ENCODE measurements around the gene ZNF557. TPM values are rescaled to one million over a fixed set of nuclear protein-coding genes. Genes with fewer than 3 reads are reported as not detected.
"Not testable (repeated sequence)": the region's sequence is repeated elsewhere in the genome, so short reads cannot be mapped to it uniquely, and the experiment has no call there.

Gene ZNF557
- total RNA-seq, result 10 to 100 TPM; 13.3 to 13.5 TPM

GRCh38 chr19:7069042-7069903 lies at the start of gene ZNF557:
TSS of gene ZNF557 (plus strand) at chr19:7069703. CDS start at chr19:7075075, 5,372 bp downstream.
- DNase-seq (peak; percentile 100), ATAC-seq (peak; percentile 97)
- H3K36me3 Mint-ChIP-seq, result peaks cover 33% of the 10 kb centered on the region
- peak within 1 kb of the TSS; percentile 94 for H3K4me3 Mint-ChIP-seq
- H3K9me3 Mint-ChIP-seq (ENCODE audit: low read depth), result peaks cover 5% of the 10 kb centered on the region
- H3K27ac Mint-ChIP-seq, result peak within 1 kb of the TSS; percentile 75
- H3K4me1 Mint-ChIP-seq, result peaks cover 22% of the 10 kb centered on the region
- H3K27me3 Mint-ChIP-seq, result no peaks in the 10 kb centered on the region
- CTCF ChIA-PET, result interaction anchor here (0.5 to 2.7 kb wide), 7 partner anchors 12 to 280 kb away, joined by 3 to 11 read pairs (median 3); no protein-coding TSS in a partner anchor

- ATAC-seq; H3K4me1 Mint-ChIP-seq; DNase-seq; H3K9me3 Mint-ChIP-seq (ENCODE audit: low read depth); H3K27me3 Mint-ChIP-seq; CTCF ChIA-PET; H3K36me3 Mint-ChIP-seq; H3K27ac Mint-ChIP-seq; H3K4me3 Mint-ChIP-seq: not testable (repeated sequence)
Observed at GRCh38 chr19:7021331-7021730, 48.2 kb upstream of the ZNF557 start, which contains the start of gene MBD3L2B. TSS of gene MBD3L2B (minus strand) at chr19:7021431. CDS start at chr19:7021397, 34 bp downstream.

- CTCF ChIA-PET; ATAC-seq; H3K27me3 Mint-ChIP-seq; H3K4me1 Mint-ChIP-seq; H3K4me3 Mint-ChIP-seq; H3K9me3 Mint-ChIP-seq (ENCODE audit: low read depth); H3K27ac Mint-ChIP-seq; DNase-seq; H3K36me3 Mint-ChIP-seq: not testable (repeated sequence)
Observed at GRCh38 chr19:7028790-7029189, 40.7 kb upstream of the ZNF557 start.

- H3K4me3 Mint-ChIP-seq; H3K27me3 Mint-ChIP-seq; H3K9me3 Mint-ChIP-seq (ENCODE audit: low read depth); H3K36me3 Mint-ChIP-seq; ATAC-seq; CTCF ChIA-PET; H3K4me1 Mint-ChIP-seq; DNase-seq; H3K27ac Mint-ChIP-seq: not testable (repeated sequence)
Observed at GRCh38 chr19:7030278-7030677, 39.2 kb upstream of the ZNF557 start, which contains the start of gene MBD3L5. TSS of gene MBD3L5 (plus strand) at chr19:7030578. CDS start at chr19:7030612, 34 bp downstream.

GRCh38 chr19:7040079-7040478 lies 29.4 kb upstream of the ZNF557 start, which contains the start of gene MBD3L4:
TSS of gene MBD3L4 (minus strand) at chr19:7040179. CDS start at chr19:7040144, 35 bp downstream.
- H3K27ac Mint-ChIP-seq; DNase-seq; H3K36me3 Mint-ChIP-seq; H3K9me3 Mint-ChIP-seq (ENCODE audit: low read depth); H3K27me3 Mint-ChIP-seq; H3K4me3 Mint-ChIP-seq; CTCF ChIA-PET; H3K4me1 Mint-ChIP-seq; ATAC-seq: not testable (repeated sequence)

GRCh38 chr19:7041563-7041962 lies 27.9 kb upstream of the ZNF557 start:
- CTCF ChIA-PET; H3K27me3 Mint-ChIP-seq; H3K4me3 Mint-ChIP-seq; H3K9me3 Mint-ChIP-seq (ENCODE audit: low read depth); H3K36me3 Mint-ChIP-seq; H3K27ac Mint-ChIP-seq; H3K4me1 Mint-ChIP-seq; DNase-seq; ATAC-seq: not testable (repeated sequence)

- not testable (repeated sequence) for ATAC-seq
Observed at GRCh38 chr19:7049021-7049420, 20.5 kb upstream of the ZNF557 start, which contains the start of gene MBD3L2. TSS of gene MBD3L2 (plus strand) at chr19:7049321. CDS start at chr19:7049374, 53 bp downstream.

GRCh38 chr19:7051421-7051820 lies 18.1 kb upstream of the ZNF557 start:
- H3K4me1 Mint-ChIP-seq; H3K27ac Mint-ChIP-seq; CTCF ChIA-PET; H3K4me3 Mint-ChIP-seq; H3K27me3 Mint-ChIP-seq; ATAC-seq; H3K9me3 Mint-ChIP-seq (ENCODE audit: low read depth); H3K36me3 Mint-ChIP-seq; DNase-seq: not testable (repeated sequence)

More at GRCh38 chr19:7049021-7049420, 20.5 kb upstream of the ZNF557 start, which contains the start of gene MBD3L2:
- H3K36me3 Mint-ChIP-seq; H3K9me3 Mint-ChIP-seq (ENCODE audit: low read depth); CTCF ChIA-PET; DNase-seq; H3K27me3 Mint-ChIP-seq; H3K4me3 Mint-ChIP-seq; H3K27ac Mint-ChIP-seq; H3K4me1 Mint-ChIP-seq: not testable (repeated sequence)

- DNase-seq, result not testable (repeated sequence)
Observed at GRCh38 chr19:7052896-7053295, 16.6 kb upstream of the ZNF557 start.

GRCh38 chr19:7054635-7055368 lies 14.7 kb upstream of the ZNF557 start:
- DNase-seq; H3K4me1 Mint-ChIP-seq; ATAC-seq; H3K27ac Mint-ChIP-seq; CTCF ChIA-PET; H3K27me3 Mint-ChIP-seq; H3K36me3 Mint-ChIP-seq; H3K9me3 Mint-ChIP-seq (ENCODE audit: low read depth); H3K4me3 Mint-ChIP-seq: not testable (repeated sequence)

More at GRCh38 chr19:7052896-7053295, 16.6 kb upstream of the ZNF557 start:
- H3K4me3 Mint-ChIP-seq; H3K36me3 Mint-ChIP-seq; H3K4me1 Mint-ChIP-seq; H3K27ac Mint-ChIP-seq; H3K27me3 Mint-ChIP-seq; H3K9me3 Mint-ChIP-seq (ENCODE audit: low read depth); CTCF ChIA-PET: not testable (repeated sequence)
- peak; percentile 33 for ATAC-seq

GRCh38 chr19:7055679-7056078 lies 13.8 kb upstream of the ZNF557 start:
- H3K27ac Mint-ChIP-seq; H3K4me3 Mint-ChIP-seq; H3K27me3 Mint-ChIP-seq; H3K4me1 Mint-ChIP-seq; CTCF ChIA-PET; H3K9me3 Mint-ChIP-seq (ENCODE audit: low read depth); ATAC-seq; H3K36me3 Mint-ChIP-seq; DNase-seq: not testable (repeated sequence)

- H3K27me3 Mint-ChIP-seq; H3K27ac Mint-ChIP-seq; H3K36me3 Mint-ChIP-seq; CTCF ChIA-PET; H3K4me1 Mint-ChIP-seq; DNase-seq; H3K9me3 Mint-ChIP-seq (ENCODE audit: low read depth); ATAC-seq; H3K4me3 Mint-ChIP-seq: not testable (repeated sequence)
Observed at GRCh38 chr19:7056371-7056770, 13.1 kb upstream of the ZNF557 start.

- H3K27me3 Mint-ChIP-seq; H3K36me3 Mint-ChIP-seq; ATAC-seq; H3K27ac Mint-ChIP-seq; H3K9me3 Mint-ChIP-seq (ENCODE audit: low read depth); H3K4me3 Mint-ChIP-seq; DNase-seq; CTCF ChIA-PET; H3K4me1 Mint-ChIP-seq: not testable (repeated sequence)
Observed at GRCh38 chr19:7058576-7058975, 10.9 kb upstream of the ZNF557 start, which contains the start of gene MBD3L3. TSS of gene MBD3L3 (minus strand) at chr19:7058676. CDS start at chr19:7058605, 71 bp downstream.
